CD4-positive, alpha-beta T cell (primary cell): ENCODE data around the gene MAGI1. TPM values are rescaled to one million over a fixed set of nuclear protein-coding genes. Genes with fewer than 3 reads are reported as not detected.

Experiments
- ATAC-seq: fragments of 200-7000 bp; cut with Tn5 transposase; one replicate; pipeline ENCODE4 v1.10.0; 2022; ENCODE audit warnings: mild to moderate bottlenecking; ENCODE audit not compliant: poor library complexity
- CTCF ChIA-PET: fragments of 350-600 bp; sonication (Branson Sonifier 250); formaldehyde crosslinking; loops from one replicate; lab custom pipeline; 2021; ENCODE audit warnings: antibody characterized with exemption, inconsistent platforms; lab: Charles Lee
- POLR2A ChIA-PET: fragments of 350-600 bp; sonication (Branson Sonifier 250); formaldehyde crosslinking; loops from one replicate; lab custom pipeline; 2021; ENCODE audit warnings: antibody characterized with exemption, inconsistent platforms; lab: Charles Lee
- DNase-seq, 14 experiments: peaks; one replicate each; pipeline ENCODE4 v3.0.0-alpha.2; 2013 to 2020; ENCODE audit warnings: mixed read lengths in 2 of 14
- H3K27ac ChIP-seq, 2 donors: one replicate each; pipeline versions ENCODE4 v1.5.1 to v1.7.0; 2013; ENCODE audit warnings: low read length in 2 of 2, low read depth in 1 of 2, mild to moderate bottlenecking in 1 of 2
- H3K27me3 ChIP-seq, 2 experiments: 1 replicate in 1 of 2; 2 replicates in 1 of 2; pipeline versions ENCODE4 v1.6.1 to v1.7.0; 2013; ENCODE audit warnings: low read length in 2 of 2, control low read depth in 1 of 2, mild to moderate bottlenecking in 1 of 2, moderate library complexity in 1 of 2; ENCODE audit not compliant: insufficient read depth in 2 of 2, control insufficient read depth in 1 of 2
- H3K36me3 ChIP-seq: one replicate; pipeline ENCODE4 v1.6.1; 2013; ENCODE audit warnings: low read length, control low read depth; ENCODE audit not compliant: insufficient read depth
- H3K4me1 ChIP-seq: one replicate; pipeline ENCODE4 v1.6.1; 2013; ENCODE audit warnings: low read length, control low read depth; ENCODE audit not compliant: insufficient read depth
- H3K4me3 ChIP-seq: one replicate; pipeline ENCODE4 v1.5.1; 2013; ENCODE audit warnings: mild to moderate bottlenecking, low read length, moderate library complexity
- H3K9me3 ChIP-seq, 2 experiments: 1 replicate in 1 of 2; 2 replicates in 1 of 2; pipeline versions ENCODE4 v1.6.1 to v1.7.0; 2013; ENCODE audit warnings: low read length in 2 of 2, mild to moderate bottlenecking in 2 of 2, control low read depth in 1 of 2, moderate library complexity in 1 of 2; ENCODE audit not compliant: control insufficient read depth in 1 of 2, insufficient read depth in 1 of 2
- H3K27ac Mint-ChIP-seq: one replicate; pipeline ENCODE4 v1.8.0; 2020; ENCODE audit warnings: mixed read lengths
- H3K27me3 Mint-ChIP-seq: one replicate; pipeline ENCODE4 v1.8.0; 2021; ENCODE audit warnings: mixed read lengths
- H3K36me3 Mint-ChIP-seq: one replicate; pipeline ENCODE4 v1.8.0; 2021; ENCODE audit warnings: low read depth, mixed read lengths
- H3K4me1 Mint-ChIP-seq: one replicate; pipeline ENCODE4 v1.8.0; 2021; ENCODE audit warnings: low read depth, mixed read lengths
- H3K4me3 Mint-ChIP-seq: one replicate; pipeline ENCODE4 v1.8.0; 2020; ENCODE audit warnings: mild to moderate bottlenecking, mixed read lengths
- H3K9me3 Mint-ChIP-seq: one replicate; pipeline ENCODE4 v1.8.0; 2020; ENCODE audit warnings: mixed read lengths
- intact Hi-C, 2 experiments: fragments of 100-400 bp; cut with DNase I in 1 of 2; cut with micrococcal nuclease in 1 of 2; formaldehyde crosslinking; loops; one replicate each; pipeline versions ENCODE4 v1.15.1 to v1.9.0; 2023 to 2025; cut with DNase I, micrococcal nuclease
- total RNA-seq, 174 experiments: library from RNA in 2 of 174; stranded (reverse) in 2 of 174; gene quantifications; one replicate each; pipeline ENCODE4 v1.2.3 and lab custom pipeline; 2021 to 2026
- TF ChIP-seq, protein P1 (sequence below): fragments of 200-600 bp; IDR thresholded peaks from one replicate; pipeline ENCODE4 v1.8.0; 2022; ENCODE audit warnings: antibody characterized with exemption, mild to moderate bottlenecking

MAGI1 gene
- total RNA-seq, 2 experiments from 2014 or later, result not detected

DNA sequence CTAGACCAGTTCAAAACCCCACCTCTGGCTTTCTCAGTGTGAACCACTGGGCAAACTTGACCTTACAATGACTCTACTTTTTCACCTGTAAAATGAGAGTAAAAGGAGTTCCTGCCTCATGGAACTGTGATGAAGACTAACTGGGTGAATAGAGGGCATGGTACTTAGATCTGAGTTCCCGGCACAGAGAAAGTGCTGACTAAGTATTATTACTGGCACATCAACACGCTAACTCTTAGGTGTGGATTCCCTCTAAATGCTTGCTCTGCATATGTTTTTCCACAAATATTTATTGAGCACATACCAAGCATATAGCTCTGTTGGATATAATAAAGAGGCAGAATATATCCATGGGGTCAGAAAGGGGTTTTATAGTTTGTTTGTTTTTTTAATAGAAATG, 437.8 kb downstream of the MAGI1 start:
- Mint-ChIP-seq H3K27ac (no peak overlapping the region), H3K4me3 (no peak overlapping the region)
- POLR2A ChIA-PET, result no interaction called here

DNA sequence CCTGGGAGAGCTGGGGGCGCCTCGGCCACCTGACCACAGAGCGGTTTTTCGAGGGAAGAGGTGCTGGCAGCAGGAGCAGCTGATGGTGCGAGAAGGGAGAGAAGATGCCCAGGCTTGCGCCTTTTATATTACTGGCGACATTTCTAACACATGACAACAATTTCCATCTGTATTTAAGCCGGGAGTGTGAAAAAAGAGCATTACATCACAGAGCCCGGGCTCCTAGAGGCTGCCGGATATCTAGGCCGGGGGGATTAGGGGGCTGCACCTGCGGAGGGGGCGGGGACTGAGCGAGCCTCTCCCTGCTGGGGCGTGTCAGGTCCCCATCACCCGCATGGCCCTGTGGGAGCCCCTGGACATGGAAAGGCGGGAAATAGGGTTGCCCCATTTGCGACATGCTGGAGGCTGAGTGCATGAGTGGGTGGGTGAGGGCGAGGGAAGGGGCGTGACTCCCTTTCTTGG, 440.7 kb downstream of the MAGI1 start:
- ChIA-PET POLR2A (no interaction called here), CTCF (no interaction called here)
- H3K4me1 Mint-ChIP-seq, result no peaks in the 10 kb centered on the region
- Histone ChIP-seq H3K4me3 (no peak overlapping the region), H3K36me3 (no peaks in the 10 kb centered on the region), H3K4me1 (no peaks in the 10 kb centered on the region), H3K27me3 (peaks cover 0 to 6% of the 10 kb centered on the region in 2 experiments), H3K9me3 (peaks cover 0 to 11% of the 10 kb centered on the region in 2 experiments), H3K27ac (no peak overlapping the region)
- no peak for DNase-seq
- H3K9me3 Mint-ChIP-seq, result no peaks in the 10 kb centered on the region
- peaks cover 33% of the 10 kb centered on the region for H3K27me3 Mint-ChIP-seq
- intact Hi-C loops, result no loop called here
- ATAC-seq, result no peak
- TF ChIP-seq, protein P1, sequence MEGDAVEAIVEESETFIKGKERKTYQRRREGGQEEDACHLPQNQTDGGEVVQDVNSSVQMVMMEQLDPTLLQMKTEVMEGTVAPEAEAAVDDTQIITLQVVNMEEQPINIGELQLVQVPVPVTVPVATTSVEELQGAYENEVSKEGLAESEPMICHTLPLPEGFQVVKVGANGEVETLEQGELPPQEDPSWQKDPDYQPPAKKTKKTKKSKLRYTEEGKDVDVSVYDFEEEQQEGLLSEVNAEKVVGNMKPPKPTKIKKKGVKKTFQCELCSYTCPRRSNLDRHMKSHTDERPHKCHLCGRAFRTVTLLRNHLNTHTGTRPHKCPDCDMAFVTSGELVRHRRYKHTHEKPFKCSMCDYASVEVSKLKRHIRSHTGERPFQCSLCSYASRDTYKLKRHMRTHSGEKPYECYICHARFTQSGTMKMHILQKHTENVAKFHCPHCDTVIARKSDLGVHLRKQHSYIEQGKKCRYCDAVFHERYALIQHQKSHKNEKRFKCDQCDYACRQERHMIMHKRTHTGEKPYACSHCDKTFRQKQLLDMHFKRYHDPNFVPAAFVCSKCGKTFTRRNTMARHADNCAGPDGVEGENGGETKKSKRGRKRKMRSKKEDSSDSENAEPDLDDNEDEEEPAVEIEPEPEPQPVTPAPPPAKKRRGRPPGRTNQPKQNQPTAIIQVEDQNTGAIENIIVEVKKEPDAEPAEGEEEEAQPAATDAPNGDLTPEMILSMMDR, result no peak
- H3K27ac Mint-ChIP-seq, result no peak overlapping the region
- no peaks in the 10 kb centered on the region for H3K36me3 Mint-ChIP-seq
- H3K4me3 Mint-ChIP-seq, result no peak overlapping the region

More for the DNA sequence above, 437.8 kb downstream of the MAGI1 start:
- H3K27ac ChIP-seq, result no peak overlapping the region
- ATAC-seq, result no peak
- H3K4me1 ChIP-seq, result no peaks in the 10 kb centered on the region
- CTCF ChIA-PET, result no interaction called here
- peaks cover 1% of the 10 kb centered on the region for H3K9me3 Mint-ChIP-seq
- no peak overlapping the region for H3K4me3 ChIP-seq
- H3K36me3 Mint-ChIP-seq, result no peaks in the 10 kb centered on the region
- H3K9me3 ChIP-seq, result peaks cover 0 to 11% of the 10 kb centered on the region in 2 experiments
- no peak for DNase-seq
- peaks cover 19% of the 10 kb centered on the region for H3K27me3 Mint-ChIP-seq
- intact Hi-C loops, result no loop called here
- TF ChIP-seq, protein P1, result no peak
- peaks cover 0 to 6% of the 10 kb centered on the region in 2 experiments for H3K27me3 ChIP-seq
- H3K36me3 ChIP-seq, result no peaks in the 10 kb centered on the region
- H3K4me1 Mint-ChIP-seq, result no peaks in the 10 kb centered on the region

- peaks cover 0 to 11% of the 10 kb centered on the region in 2 experiments for H3K9me3 ChIP-seq
- Mint-ChIP-seq H3K9me3 (no peaks in the 10 kb centered on the region), H3K4me1 (no peaks in the 10 kb centered on the region), H3K4me3 (no peak overlapping the region), H3K36me3 (no peaks in the 10 kb centered on the region), H3K27ac (no peak overlapping the region), H3K27me3 (peaks cover 33% of the 10 kb centered on the region)
- DNase-seq (no peak), ATAC-seq (no peak)
- intact Hi-C loops, result no loop called here
- H3K4me1 ChIP-seq, result no peaks in the 10 kb centered on the region
- peaks cover 0 to 6% of the 10 kb centered on the region in 2 experiments for H3K27me3 ChIP-seq
- no peak overlapping the region for H3K4me3 ChIP-seq
- no peaks in the 10 kb centered on the region for H3K36me3 ChIP-seq
- no peak overlapping the region for H3K27ac ChIP-seq
- TF ChIP-seq, protein P1, result no peak
- POLR2A ChIA-PET, result no interaction called here
- CTCF ChIA-PET, result no interaction called here
These were observed 441.3 kb downstream of the MAGI1 start for GRCh38 chr3:65597226-65597951.
